Stimulated activated CD8-positive, alpha-beta memory T cell treated with anti-CD3 and anti-CD28 coated beads, Interleukin-15, amount 100 ng/mL, for 1 hour (primary cell): ENCODE results near the gene CDK18.
A peak's percentile ranks its signal among the peaks of the same experiment; 100 is the strongest.

Source experiments
- DNase-seq: peaks from one replicate; pipeline ENCODE4 v3.0.0-alpha.2; 2020; ENCODE audit warnings: low read depth

Gene CDK18

GRCh38 chr1:205523891-205524793, 19.7 kb downstream of the CDK18 start:
- DNase-seq = peak; percentile 64

GRCh38 chr1:205524794-205525101, 20.3 kb downstream of the CDK18 start:
- no peak for DNase-seq

GRCh38 chr1:205525495-205526285, 21.2 kb downstream of the CDK18 start:
- no peak for DNase-seq

GRCh38 chr1:205526431-205526830, 22.0 kb downstream of the CDK18 start:
- DNase-seq = no peak

- DNase-seq = no peak
Observed at GRCh38 chr1:205527931-205528330, 23.5 kb downstream of the CDK18 start.

- no peak for DNase-seq
Observed at GRCh38 chr1:205528446-205528886, 24.0 kb downstream of the CDK18 start.

GRCh38 chr1:205528887-205529825, 24.7 kb downstream of the CDK18 start:
- peak; percentile 77 for DNase-seq

GRCh38 chr1:205530116-205530515, 25.6 kb downstream of the CDK18 start:
- DNase-seq = no peak

GRCh38 chr1:205531191-205532025, 26.9 kb downstream of the CDK18 start:
- DNase-seq = no peak

GRCh38 chr1:205532026-205532898, 27.8 kb downstream of the CDK18 start:
- no peak for DNase-seq

- DNase-seq = no peak
Observed at GRCh38 chr1:205532996-205533735, 28.7 kb downstream of the CDK18 start.

- DNase-seq = no peak
Observed at GRCh38 chr1:205533748-205534443, 29.4 kb downstream of the CDK18 start.

- no peak for DNase-seq
Observed at GRCh38 chr1:205534444-205534985, 30.0 kb downstream of the CDK18 start.

- DNase-seq = no peak
Observed at GRCh38 chr1:205535096-205535495, 30.6 kb downstream of the CDK18 start.

- no peak for DNase-seq
Observed at GRCh38 chr1:205535866-205536758, 31.6 kb downstream of the CDK18 start.

GRCh38 chr1:205536759-205537361, 32.4 kb downstream of the CDK18 start:
- DNase-seq = no peak
